Measurements from ENCODE around the gene FUCA1. TPM values are rescaled to one million over a fixed set of nuclear protein-coding genes. Genes with fewer than 3 reads are reported as not detected.
A peak's percentile ranks its signal among the peaks of the same experiment; 100 is the strongest.

The FUCA1 gene
- total and polyA plus RNA-seq, 2 of the 4 experiments (the other 2 are of a cell fraction) = 2.9 to 3.5 TPM

GRCh38 chr1:23814016-23814415 lies 54.1 kb downstream of the FUCA1 start:
- WGBS, 2 experiments (ENCODE audit: extremely low coverage in 2 of 2, insufficient read length in 1 of 2) = no CpG with 5 or more reads among the region's 4 CpGs
- intact Hi-C loops (cut with micrococcal nuclease) = no loop called here
- Histone ChIP-seq H3K4me1 (ENCODE audit: control insufficient read depth, insufficient read depth, low read length) (no peaks in the 10 kb centered on the region), H2BK15ac (ENCODE audit: low read depth, low read length) (no peak overlapping the region), H3K79me1 (ENCODE audit: low read depth in 1 of 2, low read length in 2 of 2) (no peaks in the 10 kb centered on the region), H3K27me3 (ENCODE audit: control insufficient read depth, insufficient read depth, low read length) (no peaks in the 10 kb centered on the region), H2BK5ac (ENCODE audit: low read depth, low read length, poor library complexity, severe bottlenecking) (no peak overlapping the region), H3K4me2 (ENCODE audit: low read depth, low read length) (no peak overlapping the region), H4K8ac (ENCODE audit: low read depth in 2 of 2, low read length in 2 of 2) (no peak overlapping the region), H3K9ac (ENCODE audit: low read depth, low read length) (no peak overlapping the region), H3K9me1 (ENCODE audit: insufficient read depth, low read length) (peaks cover 5% of the 10 kb centered on the region; the same call in 1 of the 2 replicates), H2AFZ (replicated peaks; ENCODE audit: low read length, poor library complexity) (no peak overlapping the region), H3K27ac (ENCODE audit: insufficient read depth, low read length) (no peak overlapping the region), H3K4me3 (ENCODE audit: insufficient read depth, low read depth, low read length) (no peak overlapping the region), H2BK20ac (ENCODE audit: low read depth, low read length) (no peak overlapping the region), H4K20me1 (ENCODE audit: insufficient read depth, low read length) (no peaks in the 10 kb centered on the region), H4K5ac (ENCODE audit: low read depth, low read length) (no peak overlapping the region), H2AK5ac (ENCODE audit: low read depth, low read length) (no peak overlapping the region), H2BK120ac (ENCODE audit: low read depth, low read length) (no peak overlapping the region), H3K9me3 (ENCODE audit: control insufficient read depth, insufficient read depth, low read length) (no peaks in the 10 kb centered on the region), H3K18ac (ENCODE audit: low read depth, low read length) (no peak overlapping the region), H3K56ac (ENCODE audit: extremely low read depth, insufficient read depth, low read length) (no peak overlapping the region), H3K36me3 (ENCODE audit: control insufficient read depth, insufficient read depth, low read length) (peaks cover 45% of the 10 kb centered on the region), H3K23ac (ENCODE audit: low read depth, low read length) (no peak overlapping the region), H2AK9ac (replicated peaks; ENCODE audit: low read depth, low read length, poor library complexity) (no peak overlapping the region), H3K14ac (replicated peaks; ENCODE audit: low read depth, low read length) (no peak overlapping the region), H4K91ac (ENCODE audit: insufficient read depth, low read depth, low read length) (no peak overlapping the region), H3K4ac (ENCODE audit: low read depth, low read length) (no peak overlapping the region)
- no peak for ATAC-seq (ENCODE audit: low read depth)
- ChIA-PET CTCF (no interaction called here), POLR2A (ENCODE audit: unreplicated experiment) (no interaction called here)
- DNase-seq = peak; percentile 20
- in situ Hi-C loops (cut with MboI; ENCODE audit: low sequenced_read_pairs) = no loop called here
- no peak for TF ChIP-seq MXI1 (IDR thresholded peaks at IDR 0.05; ENCODE audit: borderline replicate concordance, low read depth, low read length)
- no peak for TF ChIP-seq RCOR1 (IDR thresholded peaks at IDR 0.05; ENCODE audit: insufficient replicate concordance, low read length)
- no peak for TF ChIP-seq ELK1 (IDR thresholded peaks at IDR 0.05; ENCODE audit: borderline replicate concordance, low read depth, low read length)
- no peak for TF ChIP-seq BHLHE40 (IDR thresholded peaks at IDR 0.05; ENCODE audit: low read depth, low read length)
- no peak for TF ChIP-seq POLR2A (IDR thresholded peaks at IDR 0.05; ENCODE audit: low read depth, low read length)
- no peak for TF ChIP-seq CTCF (conservative IDR thresholded peaks at IDR 0.05; ENCODE audit: low read depth, low read length)
- no peak for TF ChIP-seq CHD1 (IDR thresholded peaks at IDR 0.05; ENCODE audit: low read depth, low read length)
- TF ChIP-seq RFX5 (IDR thresholded peaks at IDR 0.05; ENCODE audit: low read depth, low read length) = no peak
- no peak for TF ChIP-seq MAFK (IDR thresholded peaks at IDR 0.05; ENCODE audit: low read depth, low read length)
- TF ChIP-seq SMC3 (IDR thresholded peaks at IDR 0.05; ENCODE audit: low read depth, low read length) = no peak
- no peak for TF ChIP-seq RAD21 (IDR thresholded peaks at IDR 0.05; ENCODE audit: low read length)
- TF ChIP-seq MAZ (IDR thresholded peaks at IDR 0.05; ENCODE audit: borderline replicate concordance, low read depth, low read length) = no peak
- no peak for TF ChIP-seq USF2 (IDR thresholded peaks at IDR 0.05; ENCODE audit: low read depth, low read length)
- TF ChIP-seq CEBPB (IDR thresholded peaks at IDR 0.05; ENCODE audit: low read depth, low read length) = no peak
- no peak for TF ChIP-seq FOS (IDR thresholded peaks at IDR 0.05; ENCODE audit: low read depth, low read length)
- TF ChIP-seq NFE2L2 (IDR thresholded peaks at IDR 0.05; ENCODE audit: low read depth, low read length) = no peak
- dilution Hi-C loops (cut with HindIII; ENCODE audit: low sequenced_read_pairs, unreplicated experiment) = no loop called here
- no TSS peak for BruUV-seq (replicated peaks)
